ENCODE measurements around the gene TMEM212.

GRCh38 chr3:171840811-171841619 is 2.1 kb upstream of the TMEM212 start:
- no peak for TF ChIP-seq POLR2A (IDR thresholded peaks at IDR 0.05)
- TF ChIP-seq CTCF (IDR thresholded peaks at IDR 0.05): no peak

Data from right lobe of liver (tissue), 4 donors.